Epithelial cell of esophagus (primary cell): ENCODE data around the gene OR52E8.

ENCODE experiments used
- DNase-seq: peaks from one replicate; pipeline ENCODE4 v3.0.0; 2010; ENCODE audit warnings: low read depth
- H3K4me3 ChIP-seq: 2 replicates; pipeline ENCODE4 v1.5.1; 2011; ENCODE audit warnings: mild to moderate bottlenecking, low read length, control low read depth
- CTCF ChIP-seq: IDR thresholded peaks from 2 replicates; pipeline ENCODE4 v1.5.1; 2011; ENCODE audit warnings: low read depth, mild to moderate bottlenecking, low read length, control low read depth, inconsistent platforms; ENCODE audit not compliant: insufficient read depth; ENCODE audit errors: missing control alignments

OR52E8 gene

GRCh38 chr11:5857590-5857989, at the start of gene OR52E8:
TSS of gene OR52E8 (minus strand) at chr11:5857690. CDS start at chr11:5857690, 0 bp downstream.
- no peak for DNase-seq
- no peak within 1 kb of the TSS for H3K4me3 ChIP-seq
- TF ChIP-seq CTCF = no peak

GRCh38 chr11:5899534-5899933, 42.0 kb upstream of the OR52E8 start:
- no peak for DNase-seq
- no peak overlapping the region for H3K4me3 ChIP-seq
- TF ChIP-seq CTCF = no peak

- DNase-seq = no peak
These were observed 35.4 kb upstream of the OR52E8 start, which contains the start of gene OR52E5 for GRCh38 chr11:5892908-5893307. TSS of gene OR52E5 (plus strand) at chr11:5893208. CDS start at chr11:5900777, 7,569 bp downstream.

GRCh38 chr11:5891216-5891800, 33.8 kb upstream of the OR52E8 start:
- H3K4me3 ChIP-seq = no peak overlapping the region
- peak; percentile 32 for DNase-seq
- peak; percentile 39 for TF ChIP-seq CTCF

More at GRCh38 chr11:5892908-5893307, 35.4 kb upstream of the OR52E8 start, which contains the start of gene OR52E5:
- no peak within 1 kb of the TSS for H3K4me3 ChIP-seq
- TF ChIP-seq CTCF = no peak

- no peak overlapping the region for H3K4me3 ChIP-seq
- TF ChIP-seq CTCF = no peak
- no peak for DNase-seq
These were observed 30.2 kb upstream of the OR52E8 start for GRCh38 chr11:5887661-5888060.

- H3K4me3 ChIP-seq = no peak overlapping the region
- DNase-seq = no peak
- TF ChIP-seq CTCF = no peak
These were observed 29.7 kb upstream of the OR52E8 start for GRCh38 chr11:5887172-5887571.

- no peak for DNase-seq
- no peak for TF ChIP-seq CTCF
- no peak overlapping the region for H3K4me3 ChIP-seq
These were observed 24.3 kb upstream of the OR52E8 start for GRCh38 chr11:5881756-5882155.
